ENCODE measurements around the gene IL20.
"Not testable (repeated sequence)": the region's sequence is repeated elsewhere in the genome, so short reads cannot be mapped to it uniquely, and the experiment has no call there.

IL20 gene

GRCh38 chr1:206842854-206843253 lies 22.6 kb upstream of the IL20 start:
- no peak for DNase-seq (ENCODE audit: low read depth in 1 of 2, low spot score in 1 of 2)

- no peak for DNase-seq (ENCODE audit: low read depth in 1 of 2, low spot score in 1 of 2)
Measured at GRCh38 chr1:206843626-206844025, 21.8 kb upstream of the IL20 start.

- no peak for DNase-seq (ENCODE audit: low read depth in 1 of 2, low spot score in 1 of 2)
Measured at GRCh38 chr1:206846487-206846886, 18.9 kb upstream of the IL20 start.

GRCh38 chr1:206847337-206847834 lies 18.0 kb upstream of the IL20 start:
- no peak for DNase-seq (ENCODE audit: low read depth in 1 of 2, low spot score in 1 of 2)

- no peak for DNase-seq (ENCODE audit: low read depth in 1 of 2, low spot score in 1 of 2)
Measured at GRCh38 chr1:206847946-206848345, 17.5 kb upstream of the IL20 start.

- no peak for DNase-seq (ENCODE audit: low read depth in 1 of 2, low spot score in 1 of 2)
Measured at GRCh38 chr1:206850401-206850800, 15.0 kb upstream of the IL20 start.

GRCh38 chr1:206851341-206852010 lies 13.9 kb upstream of the IL20 start:
- DNase-seq (ENCODE audit: low read depth in 1 of 2, low spot score in 1 of 2) = no peak

GRCh38 chr1:206852662-206853061 lies 12.8 kb upstream of the IL20 start:
- DNase-seq (ENCODE audit: low read depth in 1 of 2, low spot score in 1 of 2) = not testable (repeated sequence)

GRCh38 chr1:206853696-206854095 lies 11.7 kb upstream of the IL20 start:
- DNase-seq (ENCODE audit: low read depth in 1 of 2, low spot score in 1 of 2) = not testable (repeated sequence)

- no peak for DNase-seq (ENCODE audit: low read depth in 1 of 2, low spot score in 1 of 2)
Measured at GRCh38 chr1:206854401-206855129, 10.9 kb upstream of the IL20 start.

- no peak for DNase-seq (ENCODE audit: low read depth in 1 of 2, low spot score in 1 of 2)
Measured at GRCh38 chr1:206855859-206856258, 9.6 kb upstream of the IL20 start.

- DNase-seq (ENCODE audit: low read depth in 1 of 2, low spot score in 1 of 2) = no peak
Measured at GRCh38 chr1:206856674-206857464, 8.6 kb upstream of the IL20 start.

- no peak for DNase-seq (ENCODE audit: low read depth in 1 of 2, low spot score in 1 of 2)
Measured at GRCh38 chr1:206859082-206859521, 6.3 kb upstream of the IL20 start.

- no peak for DNase-seq (ENCODE audit: low read depth in 1 of 2, low spot score in 1 of 2)
Measured at GRCh38 chr1:206860165-206860564, 5.3 kb upstream of the IL20 start.

GRCh38 chr1:206863266-206863665 lies 2.2 kb upstream of the IL20 start:
- no peak for DNase-seq (ENCODE audit: low read depth in 1 of 2, low spot score in 1 of 2)

- no peak for DNase-seq (ENCODE audit: low read depth in 1 of 2, low spot score in 1 of 2)
Measured at GRCh38 chr1:206866062-206866461, 639 bp downstream of the IL20 start.

- no peak for DNase-seq (ENCODE audit: low read depth in 1 of 2, low spot score in 1 of 2)
Measured at GRCh38 chr1:206867239-206867638, 1.8 kb downstream of the IL20 start.

- DNase-seq (ENCODE audit: low read depth in 1 of 2, low spot score in 1 of 2) = no peak
Measured at GRCh38 chr1:206867716-206868115, 2.3 kb downstream of the IL20 start.

GRCh38 chr1:206868264-206868663 lies 2.8 kb downstream of the IL20 start:
- DNase-seq (ENCODE audit: low read depth in 1 of 2, low spot score in 1 of 2) = no peak

- no peak for DNase-seq (ENCODE audit: low read depth in 1 of 2, low spot score in 1 of 2)
Measured at GRCh38 chr1:206872139-206872538, 6.7 kb downstream of the IL20 start.

- DNase-seq (ENCODE audit: low read depth in 1 of 2, low spot score in 1 of 2) = no peak
Measured at GRCh38 chr1:206873603-206874188, 8.3 kb downstream of the IL20 start.

Measured in activated T-helper 1 cell treated with anti-CD3 and anti-CD28 coated beads, Interleukin-2, amount 50 U/mL, for 16 hours (primary cell).